ENCODE results near the gene ADGRF1.

DNA sequence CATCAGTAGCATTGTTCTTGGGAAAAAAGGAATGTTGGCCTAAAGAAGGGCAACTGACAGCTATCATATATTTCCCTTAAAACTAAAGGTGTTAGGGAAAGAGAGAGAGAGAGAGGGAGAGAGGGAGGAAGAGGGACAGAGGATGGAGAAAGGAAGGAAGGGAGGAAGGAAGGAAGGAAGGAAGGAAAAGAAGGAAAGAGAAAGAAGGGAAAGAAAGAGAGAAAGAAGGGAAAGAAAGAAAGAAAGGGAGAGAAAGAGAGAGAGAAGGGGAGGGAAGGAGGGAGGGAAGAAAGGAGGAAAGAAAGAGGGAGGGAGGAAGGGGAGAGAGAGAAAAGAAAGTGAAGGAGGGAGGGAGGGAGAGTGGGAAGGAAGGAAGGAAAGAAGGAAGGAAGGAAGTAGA lies 82.7 kb downstream of the ADGRF1 start:
- TF ChIP-seq, protein P1, sequence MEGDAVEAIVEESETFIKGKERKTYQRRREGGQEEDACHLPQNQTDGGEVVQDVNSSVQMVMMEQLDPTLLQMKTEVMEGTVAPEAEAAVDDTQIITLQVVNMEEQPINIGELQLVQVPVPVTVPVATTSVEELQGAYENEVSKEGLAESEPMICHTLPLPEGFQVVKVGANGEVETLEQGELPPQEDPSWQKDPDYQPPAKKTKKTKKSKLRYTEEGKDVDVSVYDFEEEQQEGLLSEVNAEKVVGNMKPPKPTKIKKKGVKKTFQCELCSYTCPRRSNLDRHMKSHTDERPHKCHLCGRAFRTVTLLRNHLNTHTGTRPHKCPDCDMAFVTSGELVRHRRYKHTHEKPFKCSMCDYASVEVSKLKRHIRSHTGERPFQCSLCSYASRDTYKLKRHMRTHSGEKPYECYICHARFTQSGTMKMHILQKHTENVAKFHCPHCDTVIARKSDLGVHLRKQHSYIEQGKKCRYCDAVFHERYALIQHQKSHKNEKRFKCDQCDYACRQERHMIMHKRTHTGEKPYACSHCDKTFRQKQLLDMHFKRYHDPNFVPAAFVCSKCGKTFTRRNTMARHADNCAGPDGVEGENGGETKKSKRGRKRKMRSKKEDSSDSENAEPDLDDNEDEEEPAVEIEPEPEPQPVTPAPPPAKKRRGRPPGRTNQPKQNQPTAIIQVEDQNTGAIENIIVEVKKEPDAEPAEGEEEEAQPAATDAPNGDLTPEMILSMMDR (IDR thresholded peaks at IDR 0.05; ENCODE audit: insufficient read depth, low read length, poor library complexity, severe bottlenecking): no peak
- no peak for TF ChIP-seq EZH2phosphoT487 (conservative IDR thresholded peaks at IDR 0.05; ENCODE audit: low read length)
